HepG2 (cell line): ENCODE measurements around the gene DAD1. TPM values are rescaled to one million over a fixed set of nuclear protein-coding genes. Genes with fewer than 3 reads are reported as not detected.

Experiments
- DRAP1 ChIP-seq: IDR thresholded peaks from 2 replicates; pipeline ENCODE4 v1.6.1; 2016; ENCODE audit warnings: missing genetic modification reagents, missing compliant biosample characterization
- EZH2 ChIP-seq: conservative IDR thresholded peaks from 2 replicates; pipeline ENCODE4 v1.6.1; 2012; ENCODE audit warnings: mild to moderate bottlenecking, low read depth, low read length, moderate library complexity
- HMG20B ChIP-seq: conservative IDR thresholded peaks from 2 replicates; pipeline ENCODE4 v1.6.1; 2016; ENCODE audit warnings: missing genetic modification reagents, missing compliant biosample characterization
- HNRNPK ChIP-seq: fragments of 200-400 bp; formaldehyde crosslinking; IDR thresholded peaks from 2 replicates; pipeline ENCODE4 v1.6.1; 2018; ENCODE audit warnings: low read length, low read depth, moderate library complexity, mild to moderate bottlenecking; ENCODE audit not compliant: poor library complexity, severe bottlenecking
- PAXIP1 ChIP-seq: sonication (generic); formaldehyde crosslinking; conservative IDR thresholded peaks from 2 replicates; pipeline ENCODE4 v1.4.0; 2020; ENCODE audit warnings: mild to moderate bottlenecking, missing genetic modification reagents, moderate library complexity
- PBX2 ChIP-seq: IDR thresholded peaks from 2 replicates; pipeline ENCODE4 v1.6.1; 2016; ENCODE audit warnings: control low read depth
- POGZ ChIP-seq: sonication (generic); formaldehyde crosslinking; IDR thresholded peaks from 2 replicates; pipeline ENCODE4 v1.4.0; 2020; ENCODE audit warnings: mild to moderate bottlenecking, missing genetic modification reagents
- SIX4 ChIP-seq: sonication (generic); formaldehyde crosslinking; IDR thresholded peaks from 2 replicates; pipeline ENCODE4 v1.4.0; 2020; ENCODE audit warnings: missing genetic modification reagents
- SMYD3 ChIP-seq: sonication (generic); formaldehyde crosslinking; IDR thresholded peaks from 2 replicates; pipeline ENCODE4 v1.8.1; 2023; ENCODE audit warnings: mild to moderate bottlenecking, missing genetic modification reagents
- TEAD3 ChIP-seq: optimal IDR thresholded peaks from 2 replicates; pipeline ENCODE3; 2016; ENCODE audit warnings: borderline replicate concordance
- TOE1 ChIP-seq: sonication (generic); formaldehyde crosslinking; IDR thresholded peaks from 2 replicates; pipeline ENCODE4 v1.4.0; 2020; ENCODE audit warnings: mild to moderate bottlenecking, missing genetic modification reagents
- YEATS2 ChIP-seq: sonication (generic); formaldehyde crosslinking; IDR thresholded peaks from 2 replicates; pipeline ENCODE4 v1.4.0; 2020; ENCODE audit warnings: missing genetic modification reagents, borderline replicate concordance
- ZBTB26 ChIP-seq: IDR thresholded peaks from 2 replicates; pipeline ENCODE4 v1.6.1; 2016; ENCODE audit warnings: missing compliant biosample characterization, missing genetic modification reagents, borderline replicate concordance
- ZBTB4 ChIP-seq: sonication (generic); formaldehyde crosslinking; IDR thresholded peaks from 2 replicates; pipeline ENCODE4 v1.4.0; 2020; ENCODE audit warnings: missing genetic modification reagents, mild to moderate bottlenecking, borderline replicate concordance
- ZC3H13 ChIP-seq: sonication (generic); formaldehyde crosslinking; IDR thresholded peaks from 2 replicates; pipeline ENCODE4 v1.8.1; 2023; ENCODE audit warnings: mild to moderate bottlenecking, missing genetic modification reagents, moderate library complexity
- ZFP36 ChIP-seq: fragments of 150-350 bp; IDR thresholded peaks from 2 replicates; pipeline ENCODE4 v1.6.1; 2018; ENCODE audit warnings: borderline replicate concordance, low read length, low read depth; ENCODE audit not compliant: partially characterized antibody
- ZNF75D ChIP-seq: sonication (generic); formaldehyde crosslinking; IDR thresholded peaks from 2 replicates; pipeline ENCODE4 v1.8.1; 2023; ENCODE audit warnings: missing genetic modification reagents, mild to moderate bottlenecking, borderline replicate concordance
- polyA plus RNA-seq, 8 experiments: library from polyadenylated mRNA; depleted of rRNA in 3 of 8; stranded (reverse) in 7 of 8; unstranded in 1 of 8; fragments of >200 nt; fragmentation: Illumina TruSeq in 4 of 8; extraction: Trizol in 4 of 8; gene quantifications; 2 replicates each; pipeline versions ENCODE4 v1.2.1 to v1.2.3, GENCODE V29; 2011 to 2016; ENCODE audit warnings: low read depth in 4 of 8, missing spikeins in 1 of 8, mixed read lengths in 1 of 8; ENCODE audit not compliant: insufficient read depth in 1 of 8
- total RNA-seq, 5 experiments: library from RNA; depleted of rRNA; stranded (reverse); fragments of >200 nt; fragmentation: Illumina TruSeq; extraction: Trizol; gene quantifications; 2 replicates each; pipeline ENCODE4 v1.2.3, GENCODE V29; 2016; ENCODE audit warnings: low read depth in 1 of 5

The DAD1 gene
- total and polyA plus RNA-seq, 2 of the 13 experiments (the other 11 are each of a cell fraction or from before 2014, with no cell fraction given) = 558 to 626 TPM

GRCh38 chr14:22556021-22556989 lies 32.7 kb downstream of the DAD1 start (continued):
- 0 out of 2 replicates have a peak, but pooled peaks have one; percentile 6 for TF ChIP-seq ZBTB4 (CRISPR knock-in tag)
- TF ChIP-seq HMG20B (CRISPR knock-in tag) = no peak
- no peak for TF ChIP-seq TOE1 (CRISPR knock-in tag)
- TF ChIP-seq ZFP36 = no peak
- no peak for TF ChIP-seq SIX4 (CRISPR knock-in tag)
- no peak for TF ChIP-seq ZNF75D (CRISPR knock-in tag)
- 0 out of 2 replicates have a peak, but pooled peaks have one; percentile 2 for TF ChIP-seq DRAP1 (CRISPR knock-in tag)
- no peak for TF ChIP-seq HNRNPK
- TF ChIP-seq YEATS2 (CRISPR knock-in tag) = no peak
- no peak for TF ChIP-seq PBX2 (CRISPR knock-in tag)
- peak; percentile 14; the same call in 1 of the 2 replicates for TF ChIP-seq ZC3H13 (CRISPR knock-in tag)
- TF ChIP-seq SMYD3 (CRISPR knock-in tag) = no peak
- no peak for TF ChIP-seq ZBTB26
- TF ChIP-seq TEAD3 (CRISPR knock-in tag) = no peak
- TF ChIP-seq PAXIP1 = 0 out of 2 replicates have a peak, but pooled peaks have one; percentile 11
- TF ChIP-seq EZH2 = no peak
- TF ChIP-seq POGZ (CRISPR knock-in tag) = no peak
